Measurements from ENCODE around the gene PDE3A.
"Not testable (repeated sequence)": the region's sequence is repeated elsewhere in the genome, so short reads cannot be mapped to it uniquely, and the experiment has no call there.

Gene PDE3A

GRCh38 chr12:20374795-20375194 lies 6.5 kb downstream of the PDE3A start:
- no peak for DNase-seq (ENCODE audit: low spot score)

- no peak for DNase-seq (ENCODE audit: low spot score)
These were observed 7.2 kb downstream of the PDE3A start for GRCh38 chr12:20375560-20375959.

GRCh38 chr12:20376984-20377383 lies 8.6 kb downstream of the PDE3A start:
- DNase-seq (ENCODE audit: low spot score), result peak; percentile 27

- no peak for DNase-seq (ENCODE audit: low spot score)
These were observed 9.4 kb downstream of the PDE3A start for GRCh38 chr12:20377750-20378149.

- DNase-seq (ENCODE audit: low spot score), result no peak
These were observed 13.8 kb downstream of the PDE3A start for GRCh38 chr12:20382117-20382516.

- no peak for DNase-seq (ENCODE audit: low spot score)
These were observed 15.3 kb downstream of the PDE3A start for GRCh38 chr12:20383612-20384011.

- DNase-seq (ENCODE audit: low spot score), result not testable (repeated sequence)
These were observed 16.5 kb downstream of the PDE3A start for GRCh38 chr12:20384836-20385235.

GRCh38 chr12:20390846-20391245 lies 22.5 kb downstream of the PDE3A start:
- no peak for DNase-seq (ENCODE audit: low spot score)

- no peak for DNase-seq (ENCODE audit: low spot score)
These were observed 24.0 kb downstream of the PDE3A start for GRCh38 chr12:20392339-20392738.

GRCh38 chr12:20393707-20394106 lies 25.4 kb downstream of the PDE3A start:
- no peak for DNase-seq (ENCODE audit: low spot score)

- DNase-seq (ENCODE audit: low spot score), result no peak
These were observed 27.6 kb downstream of the PDE3A start for GRCh38 chr12:20395791-20396550.

GRCh38 chr12:20398686-20399085 lies 30.3 kb downstream of the PDE3A start:
- no peak for DNase-seq (ENCODE audit: low spot score)

GRCh38 chr12:20400003-20400402 lies 31.7 kb downstream of the PDE3A start:
- DNase-seq (ENCODE audit: low spot score), result no peak

GRCh38 chr12:20403230-20403629 lies 34.9 kb downstream of the PDE3A start:
- no peak for DNase-seq (ENCODE audit: low spot score)

- no peak for DNase-seq (ENCODE audit: low spot score)
These were observed 36.4 kb downstream of the PDE3A start for GRCh38 chr12:20404576-20405346.

- DNase-seq (ENCODE audit: low spot score), result no peak
These were observed 41.5 kb downstream of the PDE3A start for GRCh38 chr12:20409607-20410377.

- no peak for DNase-seq (ENCODE audit: low spot score)
These were observed 42.4 kb downstream of the PDE3A start for GRCh38 chr12:20410734-20411133.

GRCh38 chr12:20411345-20411744 lies 43.0 kb downstream of the PDE3A start:
- DNase-seq (ENCODE audit: low spot score), result no peak

- no peak for DNase-seq (ENCODE audit: low spot score)
These were observed 46.7 kb downstream of the PDE3A start for GRCh38 chr12:20415028-20415427.

GRCh38 chr12:20415641-20416040 lies 47.3 kb downstream of the PDE3A start:
- no peak for DNase-seq (ENCODE audit: low spot score)

- no peak for DNase-seq (ENCODE audit: low spot score)
These were observed 52.2 kb downstream of the PDE3A start for GRCh38 chr12:20420557-20420956.

GRCh38 chr12:20421421-20421820 lies 53.1 kb downstream of the PDE3A start:
- DNase-seq (ENCODE audit: low spot score), result no peak

- no peak for DNase-seq (ENCODE audit: low spot score)
These were observed 55.2 kb downstream of the PDE3A start for GRCh38 chr12:20423557-20423956.
